Activated T-helper 1 cell treated with Interleukin-2 at 50 U/mL for 16 hours (primary cell): Measurements from ENCODE around the gene MYO7A.

Experiments used
- DNase-seq: peaks from one replicate; pipeline ENCODE4 v3.0.0-alpha.2; 2020; ENCODE audit warnings: low read depth

MYO7A gene

DNA sequence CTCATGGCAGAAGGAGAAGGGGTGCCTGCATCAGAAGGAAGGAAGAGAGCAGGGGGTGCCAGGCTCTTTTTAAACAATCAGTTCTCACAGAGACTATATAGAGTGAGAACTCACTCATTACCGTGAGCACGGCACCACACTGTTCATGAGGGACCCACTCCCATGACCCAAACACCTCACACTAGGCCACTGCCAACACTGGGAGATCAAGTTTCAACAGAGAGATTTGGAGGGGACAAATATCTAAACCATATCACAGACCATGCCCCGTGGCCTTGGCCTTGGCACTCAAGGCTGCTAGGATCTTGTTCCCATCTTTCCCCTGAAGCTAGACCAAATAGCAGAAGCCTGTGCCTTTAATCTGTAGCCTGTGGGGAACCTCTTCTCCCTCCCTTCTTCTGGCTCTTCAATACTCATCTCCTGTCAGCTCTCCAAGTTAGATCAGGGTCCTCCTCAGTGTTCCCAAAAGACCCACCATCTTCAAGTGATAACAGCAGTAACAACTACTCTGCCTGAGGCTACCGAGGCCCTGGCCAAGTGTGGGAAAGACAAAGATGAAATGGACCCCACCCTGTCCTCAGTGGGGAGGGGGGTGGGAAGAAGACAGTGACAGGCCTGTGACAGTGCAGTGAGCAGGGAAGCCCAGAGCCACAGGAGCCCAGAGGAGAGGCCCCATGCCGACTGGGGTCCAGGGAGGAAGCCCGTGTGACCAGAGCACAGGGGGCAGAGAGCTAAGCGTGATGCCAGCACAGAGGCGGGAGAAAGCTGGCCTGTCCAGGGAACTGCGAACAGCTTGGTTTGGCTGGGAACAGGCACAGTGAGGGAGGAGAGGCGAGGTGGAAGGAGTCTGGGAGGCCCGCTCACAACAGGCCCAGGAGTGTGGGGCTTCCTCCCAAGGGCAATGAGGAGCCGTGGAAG, 72.6 kb downstream of the MYO7A start:
- no peak for DNase-seq

DNA sequence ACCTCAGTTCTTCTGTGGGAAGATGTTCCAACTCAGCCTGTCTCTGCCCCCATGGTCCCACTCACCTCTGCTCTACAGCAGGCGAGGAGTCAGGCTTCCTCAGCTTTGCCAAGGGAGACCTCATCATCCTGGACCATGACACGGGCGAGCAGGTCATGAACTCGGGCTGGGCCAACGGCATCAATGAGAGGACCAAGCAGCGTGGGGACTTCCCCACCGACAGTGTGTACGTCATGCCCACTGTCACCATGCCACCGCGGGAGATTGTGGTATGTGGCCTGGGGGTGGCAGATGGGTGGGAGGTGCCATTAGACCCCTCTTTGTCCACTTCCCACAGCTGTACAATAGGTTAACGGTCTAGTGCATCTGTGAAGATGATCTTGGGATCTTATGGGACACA, 73.3 kb downstream of the MYO7A start:
- no peak for DNase-seq

DNA sequence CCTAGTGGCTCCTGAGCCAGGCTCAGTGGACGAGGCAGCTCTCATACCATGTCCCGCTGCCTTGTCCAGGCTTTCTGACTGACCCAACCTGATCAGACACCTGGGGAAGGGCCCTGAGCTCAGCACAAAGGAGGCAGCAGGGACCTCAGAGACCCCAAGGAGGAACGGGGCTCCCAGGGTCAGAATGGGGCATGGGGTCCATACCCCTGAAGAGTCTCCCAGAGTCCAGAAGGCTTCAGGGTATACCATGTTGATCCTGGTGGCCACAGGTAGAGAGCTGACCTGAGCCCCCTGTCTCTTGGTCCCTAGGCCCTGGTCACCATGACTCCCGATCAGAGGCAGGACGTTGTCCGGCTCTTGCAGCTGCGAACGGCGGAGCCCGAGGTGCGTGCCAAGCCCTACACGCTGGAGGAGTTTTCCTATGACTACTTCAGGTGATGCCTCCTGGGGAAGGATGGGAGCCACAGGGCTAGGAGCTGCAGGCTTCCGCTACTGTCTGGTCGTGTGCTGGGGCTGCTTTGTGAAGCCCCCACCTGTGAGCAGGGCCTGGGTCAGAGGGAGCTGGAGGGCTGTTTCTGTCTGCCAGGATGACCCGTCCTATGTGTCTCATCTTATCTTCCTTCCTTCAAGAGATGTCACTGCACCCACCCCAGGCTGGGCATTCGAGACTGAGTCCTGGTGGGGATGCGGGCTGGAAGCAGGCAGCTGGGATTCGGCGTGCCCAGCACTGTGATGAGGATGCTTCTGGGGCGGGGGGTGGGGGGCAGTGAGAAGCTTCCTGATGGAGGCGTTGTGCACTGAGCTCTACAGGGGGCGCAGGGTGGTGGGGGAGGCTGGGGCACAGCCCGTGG, 74.2 kb downstream of the MYO7A start:
- DNase-seq = no peak

DNA sequence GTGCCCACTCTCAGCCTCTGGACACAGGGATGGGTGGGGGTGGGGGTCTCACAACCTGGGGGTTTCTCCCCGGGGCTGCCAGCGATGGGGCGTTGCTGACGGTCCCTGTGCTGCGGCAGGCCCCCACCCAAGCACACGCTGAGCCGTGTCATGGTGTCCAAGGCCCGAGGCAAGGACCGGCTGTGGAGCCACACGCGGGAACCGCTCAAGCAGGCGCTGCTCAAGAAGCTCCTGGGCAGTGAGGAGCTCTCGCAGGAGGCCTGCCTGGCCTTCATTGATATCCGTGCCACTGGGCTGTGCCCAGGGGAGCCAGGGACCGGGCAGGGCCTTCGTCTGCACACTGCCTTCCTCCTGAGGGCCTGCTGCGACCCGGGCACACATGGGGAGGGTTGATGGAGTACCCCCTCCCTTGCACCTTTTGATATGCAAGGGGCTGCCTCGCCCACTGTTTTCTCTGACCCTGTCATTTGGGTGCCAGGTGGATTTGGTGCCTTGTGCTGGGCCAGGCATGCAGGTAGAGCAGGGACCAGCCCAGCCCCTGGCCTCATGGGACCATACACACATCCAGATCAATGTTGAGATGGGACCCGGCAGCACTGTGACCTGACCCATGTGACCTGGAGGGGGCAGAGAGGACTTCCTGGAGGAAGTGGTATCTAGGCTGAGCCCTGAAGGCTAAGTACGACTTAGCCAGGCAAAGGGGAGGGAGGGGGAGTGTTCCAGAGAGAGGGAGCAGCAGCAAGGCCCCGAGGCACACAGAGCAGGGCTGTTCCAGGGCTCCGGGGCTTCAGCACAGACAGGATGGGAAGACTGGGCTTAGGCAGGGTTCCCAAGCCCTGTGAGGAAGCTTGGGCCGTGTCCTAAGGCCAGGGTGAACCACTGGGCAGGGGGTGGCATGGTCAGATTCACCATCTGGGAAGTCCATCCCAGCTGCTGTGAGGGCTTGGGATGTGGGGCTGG, 75.2 kb downstream of the MYO7A start:
- no peak for DNase-seq

DNA sequence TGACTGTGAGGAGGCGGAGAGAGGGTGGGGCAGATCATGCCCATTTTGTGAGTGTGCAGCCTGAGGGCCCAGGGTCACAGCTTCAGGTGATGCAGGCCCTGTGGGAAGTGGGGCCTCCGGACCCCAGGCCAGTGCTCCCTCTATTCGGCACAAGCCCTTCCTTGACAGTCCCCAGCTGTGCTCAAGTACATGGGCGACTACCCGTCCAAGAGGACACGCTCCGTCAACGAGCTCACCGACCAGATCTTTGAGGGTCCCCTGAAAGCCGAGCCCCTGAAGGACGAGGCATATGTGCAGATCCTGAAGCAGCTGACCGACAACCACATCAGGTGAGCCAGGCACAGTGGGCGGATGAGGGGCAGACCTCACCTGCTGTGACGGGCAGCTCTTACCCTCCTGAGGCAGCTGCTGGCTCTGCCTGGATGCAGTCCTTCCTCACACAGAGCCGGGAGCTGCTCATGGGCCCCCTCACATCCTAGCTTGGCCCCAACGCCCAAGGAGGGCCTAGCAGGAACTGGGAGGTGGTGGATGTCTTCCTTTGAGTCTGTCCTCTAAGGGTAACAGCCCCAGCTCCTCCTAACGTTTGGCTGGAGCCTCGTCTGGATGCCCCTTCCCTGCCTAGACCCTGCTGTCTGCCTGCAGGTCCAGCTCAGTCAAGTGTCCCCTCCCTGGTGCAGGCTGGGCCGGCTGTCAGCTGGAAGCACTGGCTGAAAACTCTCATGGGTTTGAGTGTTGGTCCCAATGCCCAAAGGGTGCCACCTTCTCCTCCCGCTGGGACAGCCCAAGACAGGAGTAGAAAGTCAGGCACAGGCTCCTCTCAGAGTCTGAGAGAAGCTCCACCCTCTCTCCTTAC, 76.1 kb downstream of the MYO7A start:
- DNase-seq = no peak

DNA sequence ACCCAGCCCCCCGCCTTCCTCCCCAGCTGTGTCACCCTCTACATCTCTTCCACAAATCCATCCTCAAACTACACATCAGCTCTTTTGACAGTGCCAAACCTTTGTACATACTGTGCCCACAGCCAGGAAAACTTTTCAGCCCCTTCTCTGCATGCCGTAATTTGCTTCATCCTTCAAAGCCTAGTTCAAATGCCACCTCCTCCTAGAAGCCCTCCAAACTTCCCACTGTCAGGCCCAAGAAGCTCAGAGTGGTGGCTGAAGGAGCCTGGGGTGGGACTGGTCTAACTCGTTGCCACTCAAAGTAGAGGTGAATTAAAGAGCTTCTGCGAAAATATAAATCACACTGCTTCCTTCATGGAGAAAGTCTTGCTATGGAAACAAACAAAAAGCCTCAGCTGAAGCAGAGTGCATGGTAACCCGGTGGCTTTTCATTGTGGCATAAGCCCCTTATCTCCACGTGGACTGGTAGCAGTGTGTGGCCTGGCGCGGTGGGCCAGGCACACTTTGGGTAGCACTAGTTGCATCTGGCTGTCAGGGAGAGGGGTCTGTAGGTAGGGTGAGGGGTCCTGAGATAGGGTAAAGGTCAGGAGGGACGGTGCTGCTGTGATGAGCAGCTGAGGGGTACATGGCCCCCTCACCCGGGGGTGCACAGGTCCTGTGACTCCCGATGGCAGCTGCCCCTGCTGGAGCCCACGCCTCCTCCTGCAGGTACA, 76.9 kb downstream of the MYO7A start:
- no peak for DNase-seq

DNA sequence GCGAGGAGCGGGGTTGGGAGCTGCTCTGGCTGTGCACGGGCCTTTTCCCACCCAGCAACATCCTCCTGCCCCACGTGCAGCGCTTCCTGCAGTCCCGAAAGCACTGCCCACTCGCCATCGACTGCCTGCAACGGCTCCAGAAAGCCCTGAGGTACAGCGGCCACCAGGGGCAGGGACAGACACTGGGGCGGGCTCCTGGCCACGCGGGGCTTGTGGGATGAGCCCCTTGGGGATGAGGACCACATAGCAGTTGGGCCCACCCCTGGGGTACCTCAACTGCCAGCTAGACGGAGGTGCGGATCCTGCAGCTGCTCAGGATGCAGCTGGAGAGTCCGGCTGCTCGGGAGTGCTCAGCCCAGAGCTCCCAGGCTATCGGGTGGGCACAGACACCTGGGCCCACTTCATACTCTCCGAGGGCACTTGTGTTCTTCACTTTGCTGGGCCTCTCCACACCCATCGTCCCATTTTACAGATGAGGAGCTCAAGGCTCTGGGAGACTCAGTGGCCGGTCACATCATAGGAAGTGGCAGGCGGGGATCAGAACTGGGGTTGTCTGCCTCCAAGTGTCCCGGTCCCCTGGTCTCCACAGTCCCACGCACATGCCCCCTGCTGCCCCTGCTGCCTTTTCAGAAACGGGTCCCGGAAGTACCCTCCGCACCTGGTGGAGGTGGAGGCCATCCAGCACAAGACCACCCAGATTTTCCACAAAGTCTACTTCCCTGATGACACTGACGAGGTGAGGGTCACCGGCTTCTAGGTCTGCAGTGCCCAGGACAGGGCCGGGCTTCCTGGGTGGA, 77.6 kb downstream of the MYO7A start:
- no peak for DNase-seq

DNA sequence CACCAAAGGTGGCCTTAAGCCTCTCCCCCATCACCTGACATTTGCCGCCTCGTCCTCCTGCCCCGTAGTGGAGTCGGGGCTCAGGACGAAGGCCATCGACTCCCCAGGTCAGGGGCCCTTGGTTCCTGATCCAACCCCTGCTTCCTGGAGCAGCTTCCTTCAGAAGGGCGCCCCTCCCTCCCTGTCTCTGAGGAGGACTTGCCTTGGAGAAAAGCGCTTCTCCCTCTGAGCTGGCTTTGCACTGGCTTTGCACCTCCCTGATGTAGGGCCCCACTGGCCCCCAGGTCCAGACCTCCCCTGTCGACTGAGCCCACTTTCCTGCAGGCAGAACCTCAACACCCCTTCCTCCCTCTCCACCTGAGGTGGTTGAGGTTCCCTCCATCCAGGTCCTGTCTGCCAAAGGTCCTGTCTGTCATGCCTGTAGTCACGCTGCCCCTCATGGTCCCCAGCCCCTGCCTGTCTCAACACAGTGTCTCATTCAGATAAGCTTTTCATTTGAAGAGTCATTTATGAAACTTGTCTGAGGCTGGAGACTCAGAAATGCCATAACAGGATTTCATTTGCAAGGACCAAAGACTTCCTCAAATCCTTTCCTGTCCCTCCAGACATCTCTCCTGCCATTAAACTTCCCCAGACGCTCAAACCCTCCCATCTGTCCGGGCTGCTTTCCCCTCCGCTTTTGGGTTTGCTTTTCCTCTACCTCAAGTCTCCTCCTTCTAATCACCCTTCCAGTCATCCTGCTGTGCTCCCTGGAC, 78.4 kb downstream of the MYO7A start:
- no peak for DNase-seq

DNA sequence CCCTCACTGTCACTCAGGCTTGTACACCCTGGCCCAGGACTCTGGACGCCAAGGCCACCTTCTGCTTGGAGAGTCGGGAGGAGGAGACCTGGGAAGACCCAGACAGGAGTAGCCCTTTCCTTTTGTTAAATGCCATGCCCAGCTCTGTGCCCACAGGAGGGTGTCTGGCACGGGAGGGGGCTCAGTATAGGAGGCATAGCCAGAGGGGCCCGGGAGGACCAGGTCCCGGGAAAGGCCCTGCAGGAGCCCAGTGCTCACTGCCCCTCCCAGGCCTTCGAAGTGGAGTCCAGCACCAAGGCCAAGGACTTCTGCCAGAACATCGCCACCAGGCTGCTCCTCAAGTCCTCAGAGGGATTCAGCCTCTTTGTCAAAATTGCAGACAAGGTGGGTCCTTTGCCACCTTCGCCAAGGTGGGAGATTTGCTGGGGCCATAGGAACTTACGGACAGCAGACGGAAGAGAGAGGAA, 79.0 kb downstream of the MYO7A start:
- no peak for DNase-seq

DNA sequence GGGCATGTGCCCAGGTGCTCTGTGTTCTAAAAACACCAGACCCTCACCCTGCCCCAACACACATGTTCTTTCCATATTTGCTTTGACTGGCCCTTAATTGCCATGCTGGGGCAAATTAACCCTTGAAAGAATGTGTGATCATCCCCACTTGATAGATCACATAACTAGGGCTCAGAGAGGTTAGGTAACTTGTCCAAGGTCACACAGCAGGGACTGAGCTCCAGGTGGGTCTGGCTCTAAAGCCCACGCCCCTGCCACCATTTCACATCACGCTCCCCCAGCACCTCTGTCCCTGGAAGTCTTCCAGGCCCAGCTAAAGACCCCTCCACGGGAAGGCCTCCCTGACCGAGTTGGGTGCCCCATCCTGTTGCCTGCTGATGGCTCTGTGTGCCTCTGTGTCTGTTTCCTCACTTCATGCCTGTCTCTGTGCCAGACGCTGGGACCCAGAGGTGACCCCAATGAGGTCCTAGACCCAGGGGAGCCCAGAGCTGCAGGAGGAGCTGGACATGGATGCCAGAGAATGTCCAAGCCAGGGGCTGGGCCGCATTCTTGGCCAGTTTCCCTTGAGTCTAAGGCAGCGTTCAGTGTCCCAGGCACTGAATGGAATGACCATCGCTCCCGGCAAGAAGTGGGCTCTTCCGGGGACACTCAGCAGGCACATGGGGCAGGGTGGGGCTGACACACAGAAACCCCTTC, 79.7 kb downstream of the MYO7A start:
- no peak for DNase-seq

DNA sequence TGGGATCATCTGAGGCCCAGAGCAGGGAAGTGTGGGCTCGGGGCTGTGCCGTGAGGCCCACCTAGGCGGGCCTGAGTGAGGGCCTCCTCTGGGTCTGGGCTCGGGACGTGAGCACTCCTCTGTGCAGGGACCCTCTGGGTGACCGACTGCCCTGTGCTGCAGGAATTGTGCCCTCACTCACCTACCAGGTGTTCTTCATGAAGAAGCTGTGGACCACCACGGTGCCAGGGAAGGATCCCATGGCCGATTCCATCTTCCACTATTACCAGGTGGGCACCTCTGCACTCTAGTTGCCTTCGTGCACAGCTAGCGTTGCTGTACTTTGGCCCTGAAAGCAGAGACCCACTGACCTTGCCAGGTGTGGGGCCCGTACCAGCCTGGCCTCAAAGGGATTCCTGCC, 80.5 kb downstream of the MYO7A start:
- DNase-seq = no peak

DNA sequence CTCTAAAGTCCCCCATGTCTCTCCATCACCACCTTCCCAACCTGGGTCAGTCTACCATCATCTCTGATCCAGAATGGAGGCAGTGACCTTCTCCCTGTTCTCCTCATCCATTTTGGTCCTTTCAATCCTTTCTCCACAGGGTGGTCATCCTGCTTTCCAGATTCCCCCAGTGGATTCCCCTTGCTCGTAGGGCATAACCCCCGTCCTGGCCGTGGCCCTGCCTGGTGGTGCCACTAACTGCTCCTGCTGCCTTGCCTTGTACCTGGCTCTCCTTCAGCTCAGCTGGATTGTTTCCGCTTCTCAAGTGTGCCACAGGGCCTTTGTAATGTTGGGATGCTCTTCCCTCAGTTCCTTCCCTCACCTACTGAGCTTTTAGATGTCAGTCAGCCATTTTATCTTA, 81.6 kb downstream of the MYO7A start:
- no peak for DNase-seq

DNA sequence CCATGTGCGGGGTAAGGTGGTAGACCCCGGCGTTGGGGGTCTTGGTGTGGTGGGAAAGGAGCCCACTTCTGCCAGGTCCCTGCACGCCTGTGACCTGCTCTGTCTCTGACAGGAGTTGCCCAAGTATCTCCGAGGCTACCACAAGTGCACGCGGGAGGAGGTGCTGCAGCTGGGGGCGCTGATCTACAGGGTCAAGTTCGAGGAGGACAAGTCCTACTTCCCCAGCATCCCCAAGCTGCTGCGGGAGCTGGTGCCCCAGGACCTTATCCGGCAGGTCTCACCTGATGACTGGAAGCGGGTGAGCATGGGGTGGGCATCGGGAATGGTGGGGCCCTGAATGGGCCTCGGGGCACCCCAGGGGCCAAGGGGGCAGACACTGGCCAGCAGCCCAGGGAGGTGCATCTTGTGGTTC, 83.0 kb downstream of the MYO7A start:
- DNase-seq = no peak

DNA sequence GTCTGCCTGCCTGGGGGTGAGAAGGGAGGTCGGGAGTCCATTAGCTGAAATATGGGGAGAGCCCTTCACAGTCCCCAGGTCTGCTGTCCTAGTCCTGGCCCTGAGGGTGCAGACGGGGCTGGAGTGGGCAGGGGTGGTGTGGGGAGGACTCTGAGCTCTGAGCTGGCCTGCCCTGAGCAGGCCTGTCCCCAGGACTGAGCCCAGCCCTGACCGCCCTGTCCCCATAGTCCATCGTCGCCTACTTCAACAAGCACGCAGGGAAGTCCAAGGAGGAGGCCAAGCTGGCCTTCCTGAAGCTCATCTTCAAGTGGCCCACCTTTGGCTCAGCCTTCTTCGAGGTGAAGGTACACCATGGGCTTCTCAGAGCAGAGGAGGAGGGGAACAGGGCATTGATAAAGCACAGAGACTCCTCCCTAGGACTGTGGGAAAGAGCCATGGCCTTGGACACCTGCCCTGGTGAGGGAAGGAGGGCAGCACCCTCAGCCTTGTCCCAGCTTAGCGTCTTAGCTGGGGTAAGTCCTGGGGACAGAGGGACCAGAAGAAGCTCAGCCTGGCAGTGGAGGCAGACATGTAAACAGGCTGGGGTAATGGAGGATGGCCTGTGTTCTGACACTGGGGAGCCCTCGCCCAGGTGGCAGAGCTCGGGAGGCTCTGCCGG, 83.7 kb downstream of the MYO7A start:
- DNase-seq = no peak

DNA sequence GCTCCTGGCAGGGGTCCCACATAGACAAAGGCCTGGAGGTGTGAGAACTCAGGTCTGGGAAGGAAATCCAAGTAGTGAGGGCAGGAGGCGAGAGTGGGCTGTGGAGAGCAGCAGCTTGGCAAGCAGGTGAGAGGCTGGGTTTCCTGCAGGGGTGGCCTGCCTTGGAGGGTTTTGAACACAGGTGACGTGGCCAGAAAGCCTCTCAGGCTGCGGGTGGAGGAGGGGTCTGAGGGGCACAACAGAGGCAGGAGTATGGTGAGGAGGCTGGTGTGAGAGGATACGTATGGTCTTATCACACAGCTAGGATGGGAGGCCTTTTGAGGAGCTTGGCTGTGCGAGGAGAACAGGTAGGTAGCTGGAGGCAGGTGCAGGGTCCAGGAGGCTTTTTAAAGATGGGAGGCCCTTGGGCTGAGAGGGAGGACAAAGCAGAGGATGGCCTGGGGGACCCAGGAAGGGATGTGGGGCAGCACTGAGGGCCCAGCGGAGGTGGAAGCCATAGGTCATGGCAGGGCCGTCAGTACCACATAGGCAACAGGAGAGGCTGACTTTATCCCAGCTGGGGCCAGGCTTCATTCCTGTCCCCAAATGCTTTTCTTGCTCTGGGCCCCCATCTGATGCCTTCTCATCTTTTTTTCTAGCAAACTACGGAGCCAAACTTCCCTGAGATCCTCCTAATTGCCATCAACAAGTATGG, 84.4 kb downstream of the MYO7A start:
- DNase-seq = no peak

DNA sequence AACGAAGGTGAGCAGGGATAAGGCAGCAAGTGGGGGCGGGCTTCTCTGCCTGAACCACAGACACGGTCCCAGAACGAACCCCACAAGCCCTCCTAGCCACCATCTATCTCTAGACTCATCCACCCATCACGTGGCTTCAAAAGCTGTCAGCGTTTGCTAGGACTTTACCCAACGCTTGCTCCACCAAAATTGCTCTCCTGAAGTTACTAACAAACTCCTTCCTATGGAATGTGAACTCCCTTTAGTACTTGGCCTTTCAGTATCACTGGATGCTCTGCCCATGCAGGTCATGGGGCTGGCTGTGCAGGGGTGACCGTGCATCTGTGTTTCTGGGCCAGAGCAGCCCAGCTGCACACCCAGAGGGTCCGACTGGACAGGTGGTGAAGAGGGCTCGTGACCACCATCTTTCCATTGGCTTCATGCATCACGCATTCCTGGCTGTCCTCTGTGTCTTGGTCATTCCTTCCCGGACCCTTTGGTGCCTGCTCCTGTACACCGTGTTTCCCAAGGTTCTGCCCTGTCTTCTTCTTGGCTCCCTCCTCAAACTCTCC, 85.1 kb downstream of the MYO7A start:
- DNase-seq = no peak
